HG02981 (cell line): ENCODE results near the gene SLC38A10.
"Not testable (repeated sequence)": the region's sequence is repeated elsewhere in the genome, so short reads cannot be mapped to it uniquely, and the experiment has no call there.

Source experiments
- ATAC-seq: cut with Tn5 transposase; IDR thresholded peaks from one replicate; pipeline ENCODE4 v1.9.1; 2021; ENCODE audit warnings: mild to moderate bottlenecking, moderate library complexity; ENCODE audit not compliant: unreplicated experiment

The SLC38A10 gene

DNA sequence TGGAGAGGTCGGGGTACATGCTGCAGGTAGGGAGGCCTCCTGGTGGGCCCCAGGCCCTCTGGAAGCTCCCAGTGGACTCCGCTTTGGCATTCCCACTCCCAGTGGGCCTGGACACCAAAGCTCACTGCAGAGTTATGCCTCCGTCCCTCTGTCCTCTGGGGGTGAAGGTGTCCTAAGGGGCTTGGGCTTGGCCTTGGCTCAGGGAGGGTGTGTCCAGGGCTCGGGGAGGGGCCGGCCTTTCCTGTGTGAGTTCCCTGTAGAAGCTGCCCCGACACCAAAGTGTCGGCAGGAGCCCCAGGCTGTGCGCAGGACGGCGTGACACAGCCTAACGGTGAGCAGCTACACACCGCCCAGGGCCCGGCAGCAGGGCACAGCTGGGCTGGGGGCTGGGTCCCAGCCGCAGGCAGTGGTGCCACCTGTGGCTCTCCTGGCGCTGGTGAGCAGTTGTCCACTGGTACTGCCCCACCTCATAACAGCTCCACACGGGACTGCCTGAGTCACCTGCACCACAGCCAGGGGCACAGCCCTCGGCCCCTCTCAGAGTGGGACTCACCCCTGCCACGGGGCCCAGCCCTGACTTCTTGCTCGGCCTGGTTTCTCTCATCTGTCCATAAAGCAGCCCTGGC is 62.4 kb downstream of the SLC38A10 start:
- no peak for ATAC-seq

DNA sequence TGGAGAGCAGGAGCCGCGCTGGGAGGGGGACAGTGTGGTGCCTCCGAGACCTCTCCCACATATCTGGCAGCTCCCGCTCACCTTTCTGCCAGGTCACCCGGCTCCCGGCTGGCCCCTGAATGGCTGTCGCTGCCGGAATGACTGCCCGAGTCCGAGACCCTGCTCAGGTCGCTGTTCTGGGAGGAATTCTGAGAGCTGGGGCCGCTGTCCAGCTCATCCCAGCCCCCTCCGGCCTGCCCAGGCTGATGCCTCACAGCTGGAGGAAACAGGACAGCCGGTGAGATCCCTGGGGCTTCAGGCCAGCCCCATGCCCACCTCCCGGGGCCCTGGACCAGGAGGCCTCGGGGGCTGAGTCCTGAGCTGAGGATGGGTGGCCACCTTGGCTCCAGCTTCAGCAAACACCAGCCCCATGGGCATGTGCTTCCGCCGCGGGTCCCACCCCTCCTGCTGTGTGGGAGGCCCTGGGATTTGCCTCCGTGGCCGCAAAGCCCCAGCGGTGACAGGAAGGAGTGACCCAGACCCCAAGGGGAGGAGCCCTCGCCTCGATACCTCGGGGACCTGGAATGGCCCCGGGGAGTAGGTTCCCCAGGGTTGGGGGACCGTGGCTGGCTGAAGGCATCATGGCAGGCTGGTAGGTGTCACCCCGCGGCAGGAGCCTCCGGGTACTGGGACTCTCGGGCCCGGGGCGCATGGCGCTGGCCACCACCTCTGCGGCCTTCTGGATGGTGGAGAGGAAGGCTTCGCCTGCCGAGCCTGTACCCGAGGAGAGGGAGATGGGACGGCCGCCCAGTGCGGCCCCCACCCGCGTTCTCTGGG is 63.1 kb downstream of the SLC38A10 start:
- ATAC-seq: no peak

DNA sequence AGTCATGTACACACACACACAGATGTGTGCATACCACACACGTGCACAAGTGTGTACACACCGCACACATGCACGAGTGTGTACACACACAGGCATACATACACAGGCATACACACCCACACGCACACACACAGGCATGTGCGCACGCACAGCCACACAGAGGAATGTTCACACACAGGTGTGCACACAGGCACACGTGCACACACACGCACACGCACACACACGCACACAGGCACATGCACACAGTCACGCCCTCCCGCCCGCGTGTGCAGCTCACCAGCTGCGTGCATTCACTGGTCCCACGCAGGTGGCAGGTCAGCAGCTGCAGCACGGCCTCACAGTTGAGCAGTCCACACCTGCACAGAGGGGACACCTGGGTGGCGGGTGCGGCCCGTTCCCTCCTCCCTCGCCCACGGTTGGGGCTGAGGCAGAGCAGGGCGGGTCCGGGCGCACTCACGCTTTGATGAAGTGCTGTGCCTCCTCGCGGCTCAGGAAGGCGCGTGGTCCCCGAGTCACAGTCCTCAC is 63.9 kb downstream of the SLC38A10 start:
- ATAC-seq: no peak

DNA sequence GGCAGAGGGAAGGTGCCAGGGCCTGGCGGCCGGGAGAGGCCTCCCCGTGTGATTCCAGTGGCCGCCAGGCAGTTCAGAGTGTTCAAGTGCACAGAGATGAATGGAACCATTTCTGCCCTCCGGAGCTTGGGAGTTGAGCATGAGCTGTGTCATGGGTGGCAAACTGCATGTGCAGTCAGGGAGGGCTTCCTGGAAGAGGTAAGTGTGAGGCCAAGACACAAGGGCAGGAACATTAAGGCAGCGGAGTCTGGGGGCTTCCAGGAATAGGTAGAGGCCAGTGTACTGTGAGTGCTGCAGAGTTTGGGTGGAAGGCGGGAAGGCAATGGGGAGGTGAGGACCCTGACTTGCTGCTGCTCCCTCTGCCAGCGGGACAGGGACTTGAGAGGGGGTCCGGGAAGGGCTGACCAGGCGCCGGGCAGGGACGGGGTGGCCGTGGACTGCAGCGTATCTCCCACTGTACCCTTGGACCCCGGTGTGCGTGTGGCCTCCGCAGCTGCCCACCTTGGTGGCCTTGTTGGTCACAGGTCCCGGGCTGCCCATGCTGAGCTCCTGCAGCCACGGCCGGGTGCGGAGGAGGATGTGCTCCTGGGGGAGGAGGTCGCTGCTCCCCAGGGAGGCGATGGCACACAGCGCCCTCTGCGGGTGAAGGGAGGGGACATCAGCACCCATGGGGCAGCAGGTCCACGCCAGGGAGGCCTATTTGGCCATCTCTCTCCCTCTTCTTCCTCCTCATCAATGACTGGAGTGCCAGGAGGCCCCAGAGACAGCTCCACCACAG is 64.9 kb downstream of the SLC38A10 start:
- ATAC-seq: no peak

DNA sequence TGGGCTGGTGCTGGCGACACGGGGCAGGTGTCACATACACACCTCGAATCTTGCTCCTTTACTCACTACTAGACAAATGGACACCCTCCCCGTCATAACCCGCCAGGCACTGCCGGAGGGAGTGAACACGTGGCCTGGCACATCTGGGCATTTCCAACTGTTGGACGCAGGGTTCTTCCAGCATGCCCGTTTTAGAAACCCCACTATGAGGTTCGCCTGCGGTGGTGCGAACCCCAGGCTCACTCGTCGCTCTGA is 65.5 kb downstream of the SLC38A10 start:
- ATAC-seq: no peak

DNA sequence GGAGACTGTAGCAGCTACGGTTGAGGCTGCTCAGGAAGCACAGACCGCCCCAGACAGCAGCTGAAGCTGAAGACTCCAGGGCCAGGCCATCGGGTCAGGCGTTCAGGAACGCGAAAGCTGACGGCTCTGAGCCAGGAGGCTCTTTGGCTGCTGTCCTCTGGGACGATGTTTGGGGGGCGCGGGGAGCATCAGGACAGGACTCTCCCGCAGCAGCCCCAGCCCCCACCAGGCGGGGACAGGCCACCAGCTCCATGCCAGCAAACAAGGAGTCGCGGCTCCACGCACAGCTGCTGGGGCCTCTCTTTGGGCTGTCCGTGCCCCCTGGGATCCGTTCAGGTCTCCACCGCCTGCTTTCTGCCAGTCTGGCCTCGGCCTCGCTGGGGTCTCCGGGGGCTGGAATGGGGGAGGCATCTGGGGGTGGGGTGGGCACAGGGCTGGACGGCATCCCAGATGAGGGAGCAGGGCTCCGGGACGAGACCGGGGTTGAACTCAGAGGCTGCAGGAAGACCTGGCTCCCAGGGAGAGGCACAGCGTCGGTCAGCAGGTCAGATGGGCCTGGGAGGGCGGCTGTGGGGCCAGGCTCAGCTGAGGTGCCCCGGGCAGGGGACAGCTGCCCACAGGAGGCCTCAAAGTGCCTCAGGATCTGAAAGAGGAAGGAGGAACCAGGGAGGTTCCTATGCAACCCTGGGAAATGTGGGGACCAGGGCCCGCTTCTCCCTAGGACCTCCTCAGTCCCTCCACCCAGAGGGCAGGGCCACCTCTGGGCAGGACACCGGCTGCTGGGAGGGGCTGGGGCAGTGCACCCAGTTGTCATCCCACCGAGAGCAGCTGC is 66.1 kb downstream of the SLC38A10 start:
- ATAC-seq: no peak

DNA sequence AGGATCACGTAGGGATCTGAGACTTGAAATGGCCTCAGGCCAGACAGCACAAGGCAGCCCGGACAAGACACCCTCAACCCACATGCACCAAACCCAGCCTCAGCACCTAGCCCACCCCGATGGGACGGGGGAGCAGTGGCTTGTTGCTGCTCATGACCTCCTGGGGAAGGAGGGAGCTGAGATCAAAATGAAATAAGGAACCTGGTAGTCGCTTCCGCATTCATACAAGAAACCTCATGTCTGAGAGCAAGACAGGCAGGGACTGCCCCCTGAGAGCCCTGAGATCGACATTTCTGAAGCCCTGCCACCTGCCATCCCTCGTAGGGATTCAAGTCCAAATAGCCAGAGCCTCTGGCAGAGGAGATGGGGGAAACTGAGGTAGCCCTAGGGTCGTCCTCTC is 66.7 kb downstream of the SLC38A10 start:
- no peak for ATAC-seq

DNA sequence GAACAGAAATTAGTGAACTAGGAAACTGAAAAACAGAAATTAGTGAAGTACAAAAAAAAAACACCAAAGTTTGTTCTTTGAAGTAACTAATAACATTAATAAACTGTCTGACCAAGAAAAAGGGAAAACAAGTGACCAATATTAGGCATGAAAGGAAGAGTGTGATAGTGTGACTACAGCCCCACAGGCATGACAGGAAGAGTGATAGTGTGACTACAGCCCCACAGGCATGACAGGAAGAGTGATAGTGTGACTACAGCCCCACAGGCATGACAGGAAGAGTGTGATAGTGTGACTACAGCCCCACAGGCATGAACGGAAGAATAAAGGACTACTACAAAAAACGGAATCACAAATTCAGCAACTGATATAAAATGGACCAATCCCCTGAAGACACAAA is 67.5 kb downstream of the SLC38A10 start:
- ATAC-seq: not testable (repeated sequence)

DNA sequence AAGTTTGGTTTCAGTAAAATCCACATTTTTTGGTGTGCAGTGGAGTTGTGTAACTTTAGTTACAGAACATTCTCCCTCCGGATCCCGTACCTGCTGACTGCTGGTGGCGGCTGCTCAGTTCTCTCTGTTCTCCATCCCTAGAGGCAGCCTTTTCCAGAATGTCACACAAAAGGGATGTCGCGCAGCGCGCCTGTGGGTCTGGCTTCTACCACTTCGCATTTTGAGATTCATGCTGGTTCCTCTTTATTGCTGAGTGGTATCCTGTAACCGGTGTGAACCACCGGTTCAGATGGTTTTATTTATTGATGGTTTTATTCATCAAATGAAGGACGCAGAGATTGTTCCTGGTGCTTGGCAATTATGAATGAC is 71.4 kb downstream of the SLC38A10 start:
- no peak for ATAC-seq

DNA sequence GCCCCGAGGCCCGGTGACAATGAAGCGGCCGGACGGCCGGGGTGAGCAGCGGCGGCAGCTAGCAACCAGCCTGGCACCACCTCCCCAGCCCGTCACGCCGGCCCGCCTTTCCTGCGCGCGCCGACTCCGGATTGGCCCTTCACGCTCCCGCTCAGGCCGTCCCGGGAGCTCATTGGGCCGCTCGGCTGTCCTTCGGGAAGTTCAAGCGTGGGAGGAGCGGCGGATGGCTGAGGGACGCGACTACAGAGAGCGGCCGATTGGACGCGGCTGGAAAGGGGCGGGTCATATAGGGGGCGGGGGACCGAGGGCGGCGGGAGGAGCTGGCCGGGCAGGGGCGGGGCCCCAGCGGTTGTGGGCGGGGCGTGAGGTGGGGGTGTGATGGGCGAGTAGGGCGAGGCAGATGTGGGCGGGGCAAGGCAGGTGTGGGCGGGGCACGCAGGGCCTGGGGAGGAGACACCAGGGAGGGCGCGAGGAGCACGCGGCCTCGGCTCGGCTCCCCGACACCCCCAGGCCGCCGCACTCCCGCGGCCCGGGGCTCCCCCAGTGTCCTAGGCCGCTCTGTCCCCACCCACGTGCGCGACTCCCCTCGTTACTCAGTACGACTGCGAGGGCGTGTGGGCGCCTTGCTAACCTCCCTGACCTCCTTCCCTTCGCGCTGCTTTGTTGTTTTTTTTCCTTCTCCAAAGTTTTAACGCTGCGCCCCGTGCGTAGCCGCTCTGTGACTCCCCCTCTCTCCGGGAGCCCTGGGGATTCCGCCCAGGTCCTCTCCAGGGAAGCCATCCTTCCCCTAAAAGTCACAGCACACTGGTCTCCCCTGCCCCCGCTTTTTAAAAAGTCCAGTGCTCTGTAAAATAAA is 72.0 kb downstream of the SLC38A10 start, which contains the start of gene CEP131:
CEP131 (minus strand) TSS at position 60 of the 856 bp plus-strand sequence. CDS start 2,909 bp downstream, outside the sequence.
- peak; percentile 96 for ATAC-seq

DNA sequence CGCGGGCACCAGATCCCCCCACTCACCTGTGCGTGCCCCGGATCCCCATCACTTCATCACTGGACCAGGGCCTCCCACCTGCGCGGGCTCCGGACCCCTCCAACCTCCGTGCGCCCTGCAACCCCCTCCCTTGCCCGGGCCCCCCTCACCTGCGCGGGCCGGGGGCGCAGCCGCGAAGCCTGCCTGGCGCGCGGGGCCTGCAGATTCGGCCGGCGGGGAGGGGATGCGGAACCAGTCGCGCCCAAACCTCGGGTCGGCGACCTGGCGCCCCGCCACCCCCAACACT is 72.5 kb downstream of the SLC38A10 start:
- ATAC-seq: no peak

DNA sequence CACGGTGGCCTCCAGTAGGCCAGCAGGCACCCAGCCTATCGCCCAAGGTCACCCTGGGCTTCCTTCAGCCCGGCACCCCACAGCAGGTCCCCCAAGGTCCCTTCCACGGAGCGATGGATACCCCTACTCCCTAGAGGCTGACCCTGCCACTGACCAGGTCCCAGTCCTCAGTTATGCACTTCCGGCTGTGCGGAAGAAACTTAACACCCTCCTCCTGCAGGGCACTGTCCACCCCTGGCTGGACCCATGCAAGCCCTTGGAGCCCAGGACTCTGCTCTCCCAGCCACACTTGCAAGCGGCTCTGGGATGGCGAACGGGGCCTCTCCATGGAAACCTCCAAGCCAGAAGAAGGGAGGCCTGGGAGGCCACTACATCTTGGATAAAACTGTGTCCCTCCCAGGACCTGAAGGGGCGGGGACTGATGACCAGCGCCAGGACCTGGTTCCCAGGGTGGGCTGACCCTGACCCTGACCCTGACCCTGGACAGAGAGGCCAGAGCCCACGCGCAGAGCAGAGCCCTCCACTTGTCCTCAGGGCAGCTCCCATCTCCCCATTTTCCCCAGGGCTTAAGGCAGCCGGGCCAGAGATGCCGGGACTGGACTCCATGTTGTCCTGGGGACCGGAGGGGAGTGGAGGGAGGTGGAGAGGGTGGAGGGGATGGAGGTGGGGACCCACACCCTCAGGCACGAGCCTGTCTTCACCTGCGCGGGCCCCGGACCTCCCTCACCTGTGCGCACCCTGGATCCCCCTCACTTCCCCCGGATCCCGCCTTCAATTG is 73.1 kb downstream of the SLC38A10 start:
- no peak for ATAC-seq

DNA sequence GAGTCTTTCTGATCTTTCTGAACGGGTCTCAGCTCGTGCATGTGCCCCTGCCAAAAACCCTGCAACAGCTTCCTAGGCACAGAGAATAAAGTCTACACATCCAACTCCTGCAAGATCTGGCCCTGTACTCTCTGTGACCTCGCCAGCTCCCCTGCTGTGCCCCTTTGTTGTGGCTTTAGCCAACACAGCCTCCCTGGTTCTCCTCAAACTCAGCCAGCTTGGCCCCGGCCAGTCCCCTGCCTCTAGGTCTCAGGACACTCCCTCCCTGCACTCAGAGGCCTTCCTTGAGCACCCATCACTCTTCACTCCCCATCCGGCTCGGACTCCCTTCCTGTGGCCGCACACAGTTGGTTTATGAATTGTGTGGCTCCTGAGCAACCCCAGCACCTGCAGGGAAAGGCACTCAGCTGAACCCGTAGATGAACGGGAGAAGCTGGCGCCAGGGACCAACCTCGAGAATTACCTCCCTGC is 73.7 kb downstream of the SLC38A10 start:
- ATAC-seq: no peak

DNA sequence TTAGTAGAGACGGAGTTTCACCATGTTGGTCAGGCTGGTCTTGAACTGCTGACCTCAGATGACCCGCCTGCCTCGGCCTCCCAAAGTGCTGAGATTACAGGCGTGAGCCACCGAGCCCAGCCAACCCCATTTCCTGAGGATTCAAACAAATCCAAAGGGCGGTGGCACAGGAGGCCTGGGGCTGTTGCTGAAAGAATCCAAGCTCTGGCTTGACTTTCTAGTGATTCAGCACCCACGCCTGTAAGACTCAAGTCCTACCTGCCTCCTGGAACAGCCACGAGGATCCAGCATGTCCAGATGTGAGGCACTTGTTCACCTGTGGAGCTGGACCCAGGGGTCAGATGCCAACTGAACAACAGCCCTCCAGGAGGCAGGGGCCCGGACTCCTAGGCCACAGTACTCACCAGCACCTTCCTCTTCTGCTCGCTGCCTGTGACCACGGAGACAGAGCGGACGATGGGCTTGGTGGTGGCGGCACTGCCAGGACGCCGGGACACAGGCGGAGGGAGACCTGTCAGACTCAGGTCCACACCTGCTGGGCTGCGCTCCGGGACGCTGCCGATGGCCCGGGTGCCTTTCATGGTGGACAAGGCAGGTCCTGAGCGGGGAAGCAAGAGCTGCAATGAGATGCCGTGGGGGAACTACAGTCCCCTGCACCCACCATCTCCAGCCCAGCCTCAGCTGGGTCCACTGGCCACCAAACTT is 75.5 kb downstream of the SLC38A10 start:
- ATAC-seq: no peak

DNA sequence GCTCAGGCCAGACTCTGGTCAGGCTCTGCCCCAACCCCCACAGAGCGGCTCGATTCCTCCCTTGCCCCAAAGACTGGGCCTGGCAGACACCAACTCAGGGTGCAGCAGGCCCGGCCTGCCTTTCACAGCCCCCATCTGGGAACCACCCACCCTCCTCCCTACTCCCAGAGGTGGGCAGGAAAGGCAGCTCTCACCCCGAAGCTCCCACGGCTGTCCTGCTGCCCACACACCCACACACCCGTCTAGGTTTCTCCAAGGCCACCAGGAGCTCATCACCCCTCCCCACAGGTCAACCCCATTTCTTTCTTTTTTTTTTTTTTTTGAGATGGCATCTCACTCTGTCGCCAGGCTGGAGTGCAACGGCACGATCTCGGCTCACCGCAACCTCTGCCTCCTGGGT is 76.1 kb downstream of the SLC38A10 start:
- ATAC-seq: no peak

DNA sequence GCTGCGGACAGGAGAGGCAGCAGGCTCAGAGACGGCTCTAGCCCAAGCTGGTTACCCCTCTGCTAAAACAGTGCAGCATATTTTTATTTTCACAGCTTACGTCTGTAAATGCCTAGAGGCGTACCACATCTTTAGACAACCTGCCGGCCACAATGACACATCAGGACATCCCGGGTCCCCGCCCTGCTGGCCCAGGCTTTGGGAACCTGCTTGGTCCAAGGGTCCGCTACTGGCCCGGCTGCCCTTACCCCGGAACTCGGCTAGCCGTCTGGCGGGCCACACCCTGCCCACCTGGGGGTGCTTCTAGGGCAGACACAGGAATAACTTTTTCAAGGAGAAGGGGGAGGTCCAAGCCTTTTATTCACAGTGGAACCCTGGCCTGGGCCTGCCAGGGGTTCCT is 76.6 kb downstream of the SLC38A10 start:
- ATAC-seq: no peak

DNA sequence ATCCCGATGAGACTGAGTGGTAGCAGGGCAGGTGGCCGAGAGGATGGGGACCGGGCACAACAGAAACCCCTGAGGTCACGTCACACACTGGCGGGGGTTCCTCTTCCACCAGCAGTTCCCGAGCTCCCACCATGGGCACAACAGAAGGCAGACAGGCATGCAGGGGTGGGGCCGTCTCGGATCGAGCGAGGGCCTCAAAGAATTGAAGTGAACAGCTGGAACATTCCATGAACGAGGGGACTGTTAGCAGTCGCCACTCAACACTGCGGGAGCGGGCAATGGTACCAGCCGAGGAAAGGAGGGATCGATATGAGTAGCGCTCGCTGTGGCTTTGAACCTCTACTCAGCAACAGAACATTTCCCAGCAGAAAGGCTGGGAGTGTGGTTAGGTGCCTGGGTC is 77.6 kb downstream of the SLC38A10 start:
- ATAC-seq: no peak

DNA sequence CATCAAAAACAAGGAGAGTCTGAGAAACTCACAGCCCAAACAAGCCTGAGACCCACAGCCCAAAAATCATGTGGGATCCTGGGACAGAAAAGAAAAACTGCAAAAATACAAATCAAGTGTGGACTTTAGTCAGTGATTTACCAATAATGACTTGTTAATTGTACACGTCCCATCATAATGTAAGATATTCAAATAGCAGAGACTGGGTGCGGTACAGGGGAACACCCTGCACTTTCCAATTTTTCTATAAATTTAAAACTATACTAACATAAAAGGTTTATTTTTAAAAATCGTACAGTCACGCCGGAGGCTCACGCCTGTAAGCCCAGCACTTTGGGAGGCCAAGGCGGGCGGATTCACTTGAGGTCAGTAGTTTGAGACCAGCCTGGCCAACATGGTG is 81.1 kb downstream of the SLC38A10 start:
- ATAC-seq: no peak

DNA sequence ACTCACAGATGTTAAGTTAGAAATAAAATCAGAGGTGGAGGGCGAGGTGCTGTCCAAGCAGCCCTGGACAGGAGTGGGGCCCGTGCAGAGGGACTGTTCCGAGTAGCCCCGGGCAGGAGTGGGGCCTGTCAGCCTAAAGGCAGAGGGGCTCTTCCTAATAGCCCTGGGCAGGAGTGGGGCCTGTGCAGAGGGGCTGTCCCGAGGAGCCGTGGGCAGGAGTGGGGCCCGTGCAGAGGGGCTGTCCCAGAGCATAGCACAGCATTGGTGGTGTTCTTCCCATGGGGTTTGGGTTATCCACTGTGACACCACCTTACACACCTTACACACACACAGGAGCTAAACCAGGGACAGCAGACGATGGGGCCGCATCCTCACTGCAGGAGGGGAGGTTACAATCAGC is 82.7 kb downstream of the SLC38A10 start:
- no peak for ATAC-seq
